Left colon (tissue), 2 donors: ENCODE data around the gene RILP. TPM values are rescaled to one million over a fixed set of nuclear protein-coding genes. Genes with fewer than 3 reads are reported as not detected.

Source experiments
- ATAC-seq: fragments of 200-7000 bp; cut with Tn5 transposase; one replicate; pipeline ENCODE4 v1.9.1; 2020; ENCODE audit warnings: mild to moderate bottlenecking, moderate library complexity
- DNase-seq, 2 donors: peaks; one replicate each; pipeline ENCODE4 v3.0.0-alpha.2; 2020
- intact Hi-C, 2 donors: fragments of 100-400 bp; cut with DNase I in 1 of 2; cut with micrococcal nuclease in 1 of 2; formaldehyde crosslinking; loops; one replicate each; pipeline versions ENCODE4 v1.11.2 to v1.14.0; 2022; cut with DNase I, micrococcal nuclease
- total RNA-seq, 2 donors: library from RNA; stranded (reverse); fragmentation: NEBNext Ultra II Directional; extraction: Animal tissue kit (Norgen Biotek cat#: 25700); gene quantifications; one replicate each; pipeline ENCODE4 v1.2.1, GENCODE V29; 2021
- donor health status: DM: no; HTN: no; CAD: no.
- donor health status: DM: yes; HTN: yes; CAD: no.

The RILP gene
- total RNA-seq, 2 donors from 2014 or later = 48.3 to 51.2 TPM

- intact Hi-C loops = no loop called here
- peak; percentile 57 for ATAC-seq
Observed at GRCh38 chr17:1648963-1649843, 463 bp downstream of the RILP start.

GRCh38 chr17:1648173-1648962 is 1.3 kb downstream of the RILP start:
- ATAC-seq (no peak), DNase-seq (peak in 1 of 2 donors; percentile 90)
- intact Hi-C loops = no loop called here

More at GRCh38 chr17:1648963-1649843, 463 bp downstream of the RILP start:
- DNase-seq = peak; percentile 82 to 95

GRCh38 chr17:1647802-1648171 is 1.9 kb downstream of the RILP start:
- no peak for DNase-seq
- intact Hi-C loops = no loop called here
- no peak for ATAC-seq

- intact Hi-C loops = no loop called here
- ATAC-seq (no peak), DNase-seq (no peak)
Observed at GRCh38 chr17:1646199-1646875, 3.3 kb downstream of the RILP start.

GRCh38 chr17:1645207-1646171 is 4.2 kb downstream of the RILP start, which contains the start of gene SCARF1:
Gene SCARF1 (minus strand): TSS chr17:1645732. CDS start chr17:1645697, 35 bp downstream.
- ATAC-seq (no peak), DNase-seq (peak in 1 of 2 donors; percentile 39)
- intact Hi-C loops = no loop called here

GRCh38 chr17:1644493-1645206 is 5.0 kb downstream of the RILP start:
- DNase-seq (no peak), ATAC-seq (no peak)
- intact Hi-C loops = no loop called here

- intact Hi-C loops = no loop called here
- no peak for DNase-seq
- ATAC-seq = peak; percentile 5
Observed at GRCh38 chr17:1643999-1644492, 5.6 kb downstream of the RILP start.

- intact Hi-C loops = no loop called here
- ATAC-seq (peak; percentile 79), DNase-seq (peak; percentile 81 to 86)
Observed at GRCh38 chr17:1643293-1643998, 6.2 kb downstream of the RILP start.

GRCh38 chr17:1641065-1641403 is 8.6 kb downstream of the RILP start:
- no peak for DNase-seq
- intact Hi-C loops = no loop called here
- ATAC-seq = no peak

GRCh38 chr17:1640329-1641064 is 9.2 kb downstream of the RILP start:
- ATAC-seq = no peak
- intact Hi-C loops = no loop called here
- DNase-seq = no peak

- intact Hi-C loops = loop anchor here in 1 of 2 donors (10.0 kb wide), 1 partner anchor 65 kb away; no protein-coding TSS in a partner anchor
- no peak for ATAC-seq
- no peak for DNase-seq
Observed at GRCh38 chr17:1639549-1640180, 10.0 kb downstream of the RILP start.

- ATAC-seq = no peak
- DNase-seq = no peak
- intact Hi-C loops = loop anchor here in 1 of 2 donors (10.0 kb wide), 1 partner anchor 64 kb away; no protein-coding TSS in a partner anchor
Observed at GRCh38 chr17:1638624-1639300, 10.9 kb downstream of the RILP start.

GRCh38 chr17:1638171-1638590 is 11.5 kb downstream of the RILP start:
- ATAC-seq = no peak
- DNase-seq = no peak
- intact Hi-C loops = loop anchor here in 1 of 2 donors (10.0 kb wide), 1 partner anchor 63 kb away; no protein-coding TSS in a partner anchor

GRCh38 chr17:1636732-1637285 is 12.9 kb downstream of the RILP start:
- DNase-seq (no peak), ATAC-seq (no peak)
- intact Hi-C loops = loop anchor here in 1 of 2 donors (10.0 kb wide), 1 partner anchor 62 kb away; no protein-coding TSS in a partner anchor
